GM12878 (cell line): ENCODE data around the gene MAP3K1. TPM values are rescaled to one million over a fixed set of nuclear protein-coding genes. Genes with fewer than 3 reads are reported as not detected.

Experiments used
- ATAC-seq: fragments of 200-7000 bp; cut with Tn5 transposase; 3 replicates; pipeline ENCODE4 v1.9.1; 2020; ENCODE audit warnings: mild to moderate bottlenecking, moderate library complexity
- BruUV-seq: library from RNA; stranded (reverse); fragments of 400-500 nt; replicated peaks from 2 replicates; lab custom pipeline; 2021; lab: Mats Ljungman, UMichigan
- CTCF ChIA-PET: fragments of 300-600 bp; sonication (Branson Sonifier 250); formaldehyde crosslinking; extraction: SDS; loops from one replicate; lab custom pipeline; 2021; ENCODE audit warnings: inconsistent platforms; lab: Yijun Ruan, JAX
- POLR2A ChIA-PET: fragments of 350-600 bp; formaldehyde crosslinking; extraction: SDS; loops from one replicate; lab custom pipeline; 2021; ENCODE audit warnings: inconsistent platforms; lab: Charles Lee
- RAD21 ChIA-PET: fragments of 300-600 bp; sonication (Branson Sonifier 250); formaldehyde crosslinking; loops from one replicate; lab custom pipeline; 2023; ENCODE audit warnings: antibody characterized with exemption; ENCODE audit not compliant: unreplicated experiment; lab: Charles Lee
- SMC1A ChIA-PET: fragments of 300-600 bp; sonication (Branson Sonifier 250); formaldehyde crosslinking; loops from one replicate; lab custom pipeline; 2023; ENCODE audit not compliant: unreplicated experiment, uncharacterized antibody; lab: Charles Lee
- DNase-seq: peaks from one replicate; pipeline ENCODE4 v3.0.0-alpha.2; 2011; ENCODE audit warnings: low read depth, low spot score
- FAIRE-seq: peaks from 3 replicates; lab custom pipeline; 2011; peaks lifted over from hg19 to GRCh38; lab: Jason Lieb, UNC
- H2AFZ ChIP-seq: 2 replicates; pipeline ENCODE4 v1.6.0; 2011; ENCODE audit warnings: low read depth, low read length, control low read depth; ENCODE audit not compliant: control insufficient read depth
- H3K27ac ChIP-seq: 2 replicates; pipeline ENCODE4 v1.5.1; 2011; ENCODE audit warnings: control low read depth; ENCODE audit not compliant: control insufficient read depth, insufficient read depth
- H3K27me3 ChIP-seq, 2 experiments: replicated peaks in 1 of 2; 2 replicates each; pipeline versions ENCODE4 v1.6.0 to v1.6.1; 2011; ENCODE audit warnings: low read length in 1 of 2; ENCODE audit not compliant: control insufficient read depth in 2 of 2, insufficient read depth in 2 of 2
- H3K36me3 ChIP-seq, 2 experiments: 2 replicates each; pipeline ENCODE4 v1.5.1; 2011; ENCODE audit warnings: low read length in 1 of 2; ENCODE audit not compliant: control insufficient read depth in 2 of 2, insufficient read depth in 2 of 2
- H3K4me1 ChIP-seq: 2 replicates; pipeline ENCODE4 v1.6.1; 2011; ENCODE audit warnings: mild to moderate bottlenecking, low read length, moderate library complexity, mixed read lengths; ENCODE audit not compliant: control insufficient read depth, insufficient read depth
- H3K4me2 ChIP-seq: 2 replicates; pipeline ENCODE4 v1.6.0; 2011; ENCODE audit warnings: control low read depth; ENCODE audit not compliant: control insufficient read depth, insufficient read depth
- H3K4me3 ChIP-seq: fragments of 200-600 bp; sonication (generic); 2 replicates; pipeline ENCODE4 v1.5.1; 2016
- H3K79me2 ChIP-seq: 2 replicates; pipeline ENCODE4 v1.6.0; 2011; ENCODE audit warnings: low read length; ENCODE audit not compliant: control insufficient read depth, insufficient read depth
- H3K9ac ChIP-seq: 2 replicates; pipeline ENCODE4 v1.8.0; 2011; ENCODE audit warnings: low read length, control low read depth, mixed read lengths; ENCODE audit not compliant: control insufficient read depth, insufficient read depth
- H3K9me3 ChIP-seq: replicated peaks from 3 replicates; pipeline ENCODE4 v1.5.1; 2011; ENCODE audit warnings: mild to moderate bottlenecking, low read length; ENCODE audit not compliant: control insufficient read depth, insufficient read depth
- H4K20me1 ChIP-seq: 2 replicates; pipeline ENCODE4 v1.6.0; 2011; ENCODE audit not compliant: control insufficient read depth, insufficient read depth
- BHLHE40 ChIP-seq, 2 experiments: fragments of 450-650 bp in 1 of 2; IDR thresholded peaks; 2 replicates each; pipeline ENCODE4 v1.6.1; 2011 to 2017; ENCODE audit warnings: low read depth in 2 of 2, borderline replicate concordance in 1 of 2, improper control_type of control experiment in 1 of 2, low read length in 1 of 2, mild to moderate bottlenecking in 1 of 2
- BRCA1 ChIP-seq: IDR thresholded peaks from 2 replicates; pipeline ENCODE4 v1.6.1; 2011; ENCODE audit warnings: low read depth, low read length, improper control_type of control experiment
- ETV6 ChIP-seq, 2 experiments: fragments of 450-650 bp in 1 of 2; IDR thresholded peaks in 1 of 2; conservative IDR thresholded peaks in 1 of 2; 2 replicates each; pipeline ENCODE4 v1.6.1; 2014; ENCODE audit warnings: antibody characterized with exemption in 1 of 2, borderline replicate concordance in 1 of 2, low read depth in 1 of 2, mild to moderate bottlenecking in 1 of 2, moderate library complexity in 1 of 2
- IKZF1 ChIP-seq: fragments of 450-650 bp; conservative IDR thresholded peaks from 2 replicates; pipeline ENCODE4 v1.6.1; 2017; ENCODE audit warnings: antibody characterized with exemption, mild to moderate bottlenecking
- NR2C1 ChIP-seq: fragments of 450-650 bp; IDR thresholded peaks from 2 replicates; pipeline ENCODE4 v1.6.1; 2017; ENCODE audit warnings: antibody characterized with exemption, mild to moderate bottlenecking, moderate library complexity
- SMC3 ChIP-seq: IDR thresholded peaks from 2 replicates; pipeline ENCODE4 v1.6.1; 2011; ENCODE audit warnings: low read length, improper control_type of control experiment, borderline replicate concordance
- SREBF1 ChIP-seq: IDR thresholded peaks from 2 replicates; pipeline ENCODE4 v1.6.1; 2012; ENCODE audit warnings: mild to moderate bottlenecking, low read length
- USF2 ChIP-seq: IDR thresholded peaks from 2 replicates; pipeline ENCODE4 v1.6.1; 2011; ENCODE audit warnings: low read depth, low read length, improper control_type of control experiment, borderline replicate concordance
- ZNF217 ChIP-seq: fragments of 450-650 bp; IDR thresholded peaks from 2 replicates; pipeline ENCODE4 v1.6.1; 2017; ENCODE audit warnings: antibody characterized with exemption, mild to moderate bottlenecking
- WGBS: methylation state at CpG from one replicate; pipeline ENCODE4 v1.1.6; 2016; ENCODE audit warnings: low lambda C conversion rate; ENCODE audit not compliant: insufficient replicate concordance, insufficient coverage; ENCODE audit errors: missing lambda C conversion rate; 5-methylcytosine and 5-hydroxymethylcytosine counted together
- in situ Hi-C: fragments of 300-500 bp; cut with MboI; formaldehyde crosslinking; loops from 9 replicates; pipeline ENCODE4 v1.14.3; 2018; ENCODE audit warnings: mixed read lengths
- intact Hi-C: fragments of 100-400 bp; cut with micrococcal nuclease; formaldehyde crosslinking; loops from one replicate; pipeline ENCODE4 v1.14.2; 2022; ENCODE audit not compliant: unreplicated experiment
- polyA plus RNA-seq, 11 experiments: library from polyadenylated mRNA; depleted of rRNA in 4 of 11; unstranded in 6 of 11; stranded (reverse) in 5 of 11; fragments of >200 nt; fragmentation: Nextera tagmentation in 4 of 11; fragmentation: Illumina TruSeq in 1 of 11; extraction: Ambion mirVana in 4 of 11; extraction: Trizol in 1 of 11; gene quantifications; 1 replicate in 1 of 11; 2 replicates in 10 of 11; pipeline versions ENCODE4 v1.2.1 to v1.2.3, GENCODE V29; 2011 to 2016; ENCODE audit warnings: inconsistent platforms in 2 of 11, missing spikeins in 2 of 11, low read depth in 1 of 11
- total RNA-seq, 4 experiments: library from RNA; depleted of rRNA in 3 of 4; stranded (reverse); fragments of >200 nt in 3 of 4; fragmentation: Illumina TruSeq in 1 of 4; extraction: Trizol in 1 of 4; gene quantifications; 2 replicates each; pipeline versions ENCODE4 v1.2.1 to v1.2.3, GENCODE V29; 2013 to 2021
- TF ChIP-seq, protein P1 (sequence below): IDR thresholded peaks from 2 replicates; pipeline ENCODE4 v1.6.1; 2012; ENCODE audit warnings: low read depth, low read length, improper control_type of control experiment
- TF ChIP-seq, protein P2 (sequence below): fragments of 450-650 bp; IDR thresholded peaks from 2 replicates; pipeline ENCODE4 v1.6.1; 2016; ENCODE audit warnings: mild to moderate bottlenecking
- TF ChIP-seq, protein P3 (sequence below): IDR thresholded peaks from 2 replicates; pipeline ENCODE4 v1.6.1; 2011; ENCODE audit warnings: borderline replicate concordance, low read depth, mild to moderate bottlenecking, moderate library complexity, mixed read lengths, low read length; ENCODE audit not compliant: insufficient read depth; ENCODE audit errors: extremely low read length

MAP3K1 gene
- total and polyA plus RNA-seq, 10 of the 15 experiments (the other 5 are each of a cell fraction or from before 2014, with no cell fraction given), result 7.5 to 24.6 (median 12.6) TPM

- BruUV-seq, result no TSS peak
- H3K79me2 ChIP-seq, result no peaks in the 10 kb centered on the region
- CTCF ChIA-PET, result no interaction called here
These were observed 56.4 kb downstream of the MAP3K1 start for GRCh38 chr5:56871777-56872176.

More at GRCh38 chr5:56871777-56872176, 56.4 kb downstream of the MAP3K1 start:
- intact Hi-C loops, result no loop called here
- Histone ChIP-seq H2AFZ (no peak overlapping the region), H3K4me2 (no peak overlapping the region), H3K9me3 (no peaks in the 10 kb centered on the region), H3K9ac (no peak overlapping the region), H3K27ac (no peak overlapping the region), H3K27me3 (no peaks in the 10 kb centered on the region), H3K4me1 (no peaks in the 10 kb centered on the region), H3K4me3 (no peak overlapping the region), H4K20me1 (no peaks in the 10 kb centered on the region), H3K36me3 (peaks cover 2 to 7% of the 10 kb centered on the region in 2 experiments; a peak in 3 of 4 replicates)
- ATAC-seq (no peak), FAIRE-seq (no peak), DNase-seq (no peak)
- WGBS, result 98% methylated on average over 2 of the region's 2 CpGs
- TF ChIP-seq SREBF1 (no peak), ZNF217 (no peak), USF2 (no peak), BRCA1 (no peak), NR2C1 (no peak), IKZF1 (no peak), BHLHE40 (IDR thresholded peaks at IDR 0.05; ENCODE audit: borderline replicate concordance in 1 of 2, low read depth in 2 of 2, low read length in 1 of 2) (no peak), ETV6 (conservative IDR thresholded peaks at IDR 0.05 in 1 of 2, IDR thresholded peaks at IDR 0.05 in 1 of 2; ENCODE audit: borderline replicate concordance in 1 of 2, low read depth in 1 of 2) (no peak), SMC3 (no peak)
- TF ChIP-seq, protein P1, sequence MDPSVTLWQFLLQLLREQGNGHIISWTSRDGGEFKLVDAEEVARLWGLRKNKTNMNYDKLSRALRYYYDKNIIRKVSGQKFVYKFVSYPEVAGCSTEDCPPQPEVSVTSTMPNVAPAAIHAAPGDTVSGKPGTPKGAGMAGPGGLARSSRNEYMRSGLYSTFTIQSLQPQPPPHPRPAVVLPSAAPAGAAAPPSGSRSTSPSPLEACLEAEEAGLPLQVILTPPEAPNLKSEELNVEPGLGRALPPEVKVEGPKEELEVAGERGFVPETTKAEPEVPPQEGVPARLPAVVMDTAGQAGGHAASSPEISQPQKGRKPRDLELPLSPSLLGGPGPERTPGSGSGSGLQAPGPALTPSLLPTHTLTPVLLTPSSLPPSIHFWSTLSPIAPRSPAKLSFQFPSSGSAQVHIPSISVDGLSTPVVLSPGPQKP, result no peak
- TF ChIP-seq, protein P2, sequence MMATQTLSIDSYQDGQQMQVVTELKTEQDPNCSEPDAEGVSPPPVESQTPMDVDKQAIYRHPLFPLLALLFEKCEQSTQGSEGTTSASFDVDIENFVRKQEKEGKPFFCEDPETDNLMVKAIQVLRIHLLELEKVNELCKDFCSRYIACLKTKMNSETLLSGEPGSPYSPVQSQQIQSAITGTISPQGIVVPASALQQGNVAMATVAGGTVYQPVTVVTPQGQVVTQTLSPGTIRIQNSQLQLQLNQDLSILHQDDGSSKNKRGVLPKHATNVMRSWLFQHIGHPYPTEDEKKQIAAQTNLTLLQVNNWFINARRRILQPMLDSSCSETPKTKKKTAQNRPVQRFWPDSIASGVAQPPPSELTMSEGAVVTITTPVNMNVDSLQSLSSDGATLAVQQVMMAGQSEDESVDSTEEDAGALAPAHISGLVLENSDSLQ, result no peak
- TF ChIP-seq, protein P3, sequence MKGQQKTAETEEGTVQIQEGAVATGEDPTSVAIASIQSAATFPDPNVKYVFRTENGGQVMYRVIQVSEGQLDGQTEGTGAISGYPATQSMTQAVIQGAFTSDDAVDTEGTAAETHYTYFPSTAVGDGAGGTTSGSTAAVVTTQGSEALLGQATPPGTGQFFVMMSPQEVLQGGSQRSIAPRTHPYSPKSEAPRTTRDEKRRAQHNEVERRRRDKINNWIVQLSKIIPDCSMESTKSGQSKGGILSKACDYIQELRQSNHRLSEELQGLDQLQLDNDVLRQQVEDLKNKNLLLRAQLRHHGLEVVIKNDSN, result no peak
- ChIA-PET SMC1A (interaction anchor here (0.7 kb wide), 1 partner anchor 19 kb away, joined by 3 read pairs; no protein-coding TSS in a partner anchor), RAD21 (no interaction called here), POLR2A (no interaction called here)
- in situ Hi-C loops, result no loop called here
